NT2/D1 (cell line): ENCODE measurements around the gene QRFP.

Experiments
- DNase-seq: peaks from one replicate; pipeline ENCODE4 v3.0.0-alpha.2; 2011; ENCODE audit warnings: low read depth, low spot score
- H3K27me3 ChIP-seq: 2 replicates; pipeline ENCODE4 v1.6.0; 2011; ENCODE audit warnings: mild to moderate bottlenecking; ENCODE audit not compliant: insufficient read length, insufficient read depth
- H3K36me3 ChIP-seq: 2 replicates; pipeline ENCODE4 v1.6.1; 2011; ENCODE audit warnings: mild to moderate bottlenecking, low read length, mixed read lengths; ENCODE audit not compliant: insufficient read depth, insufficient read length
- H3K4me1 ChIP-seq: 2 replicates; pipeline ENCODE4 v1.5.1; 2011; ENCODE audit not compliant: insufficient read depth, insufficient read length
- H3K4me3 ChIP-seq: 2 replicates; pipeline ENCODE4 v1.5.1; 2011; ENCODE audit warnings: low read depth; ENCODE audit not compliant: insufficient read length
- H3K9ac ChIP-seq: 2 replicates; pipeline ENCODE4 v1.6.0; 2011; ENCODE audit warnings: low read depth; ENCODE audit not compliant: insufficient read length
- H3K9me3 ChIP-seq: 2 replicates; pipeline ENCODE4 v1.5.1; 2011; ENCODE audit warnings: mild to moderate bottlenecking, low read length; ENCODE audit not compliant: insufficient read depth
- SUZ12 ChIP-seq: IDR thresholded peaks from 2 replicates; pipeline ENCODE4 v1.6.1; 2011; ENCODE audit not compliant: insufficient read length, insufficient read depth; ENCODE audit errors: extremely low read depth
- YY1 ChIP-seq: IDR thresholded peaks from 2 replicates; pipeline ENCODE4 v1.6.1; 2011; ENCODE audit not compliant: insufficient read length, insufficient read depth
- ZNF274 ChIP-seq: IDR thresholded peaks from 2 replicates; pipeline ENCODE4 v1.6.1; 2011; ENCODE audit warnings: mild to moderate bottlenecking, low read depth, low read length

QRFP gene

GRCh38 chr9:130896233-130897014 is at the start of gene QRFP:
QRFP (minus strand) TSS chr9:130896812; CDS start chr9:130893838, 2,974 bp downstream.
- no peak for TF ChIP-seq ZNF274
- TF ChIP-seq YY1: no peak
- no peak for TF ChIP-seq SUZ12
- peak within 1 kb of the TSS; percentile 28 for H3K9ac ChIP-seq
- DNase-seq: no peak
- peaks cover 6% of the 10 kb centered on the region for H3K4me1 ChIP-seq
- peaks cover 30% of the 10 kb centered on the region for H3K36me3 ChIP-seq
- no peak within 1 kb of the TSS for H3K4me3 ChIP-seq
- no peaks in the 10 kb centered on the region for H3K9me3 ChIP-seq
- H3K27me3 ChIP-seq: no peaks in the 10 kb centered on the region

- peaks cover 29% of the 10 kb centered on the region for H3K27me3 ChIP-seq
- H3K36me3 ChIP-seq: no peaks in the 10 kb centered on the region
- H3K9ac ChIP-seq: no peak overlapping the region
- peaks cover 7% of the 10 kb centered on the region; the same call in 1 of the 2 replicates for H3K9me3 ChIP-seq
- H3K4me3 ChIP-seq: no peak overlapping the region
- peaks cover 5% of the 10 kb centered on the region for H3K4me1 ChIP-seq
- TF ChIP-seq SUZ12 (no peak), YY1 (no peak), ZNF274 (no peak)
- DNase-seq: no peak
These were observed 48.6 kb upstream of the QRFP start for GRCh38 chr9:130945173-130945572.

- peaks cover 34% of the 10 kb centered on the region for H3K27me3 ChIP-seq
- H3K9me3 ChIP-seq: peaks cover 2% of the 10 kb centered on the region; the same call in 1 of the 2 replicates
- no peaks in the 10 kb centered on the region for H3K36me3 ChIP-seq
- no peak overlapping the region for H3K4me3 ChIP-seq
- DNase-seq: no peak
- TF ChIP-seq SUZ12 (no peak), ZNF274 (no peak), YY1 (no peak)
- H3K4me1 ChIP-seq: peaks cover 5% of the 10 kb centered on the region
- no peak overlapping the region for H3K9ac ChIP-seq
These were observed 48.0 kb upstream of the QRFP start for GRCh38 chr9:130944510-130945058.

GRCh38 chr9:130943777-130944176 is 47.2 kb upstream of the QRFP start:
- no peak for DNase-seq
- H3K27me3 ChIP-seq: peaks cover 40% of the 10 kb centered on the region
- H3K4me3 ChIP-seq: no peak overlapping the region
- no peak overlapping the region for H3K9ac ChIP-seq
- no peaks in the 10 kb centered on the region for H3K36me3 ChIP-seq
- TF ChIP-seq SUZ12 (no peak), ZNF274 (no peak), YY1 (no peak)
- H3K4me1 ChIP-seq: peaks cover 5% of the 10 kb centered on the region
- no peaks in the 10 kb centered on the region for H3K9me3 ChIP-seq

GRCh38 chr9:130943221-130943620 is 46.6 kb upstream of the QRFP start:
- Histone ChIP-seq H3K4me3 (no peak overlapping the region), H3K27me3 (peaks cover 44% of the 10 kb centered on the region), H3K9ac (no peak overlapping the region), H3K4me1 (peaks cover 6% of the 10 kb centered on the region), H3K9me3 (no peaks in the 10 kb centered on the region), H3K36me3 (no peaks in the 10 kb centered on the region)
- no peak for DNase-seq
- no peak for TF ChIP-seq YY1
- TF ChIP-seq ZNF274: no peak
- no peak for TF ChIP-seq SUZ12

GRCh38 chr9:130942679-130943078 is 46.1 kb upstream of the QRFP start:
- Histone ChIP-seq H3K4me3 (no peak overlapping the region), H3K4me1 (peaks cover 10% of the 10 kb centered on the region), H3K27me3 (peaks cover 49% of the 10 kb centered on the region), H3K9me3 (no peaks in the 10 kb centered on the region), H3K9ac (no peak overlapping the region), H3K36me3 (no peaks in the 10 kb centered on the region)
- no peak for TF ChIP-seq SUZ12
- TF ChIP-seq YY1: no peak
- TF ChIP-seq ZNF274: no peak
- no peak for DNase-seq

GRCh38 chr9:130942084-130942483 is 45.5 kb upstream of the QRFP start:
- TF ChIP-seq ZNF274 (no peak), SUZ12 (no peak)
- no peak for DNase-seq

More at GRCh38 chr9:130942084-130942483, 45.5 kb upstream of the QRFP start:
- Histone ChIP-seq H3K9me3 (no peaks in the 10 kb centered on the region), H3K27me3 (peaks cover 52% of the 10 kb centered on the region), H3K36me3 (no peaks in the 10 kb centered on the region), H3K4me3 (no peak overlapping the region), H3K4me1 (peaks cover 13% of the 10 kb centered on the region), H3K9ac (no peak overlapping the region)
